DOHH2 (cell line): Measurements from ENCODE around the gene ST3GAL3.

Source experiments
- H3F3A ChIP-seq: fragments of 200-600 bp; sonication (generic), shearing (Covaris generic); 2 replicates; pipeline ENCODE4 v1.6.0; 2016; ENCODE audit warnings: antibody characterized with exemption, mild to moderate bottlenecking; ENCODE audit not compliant: control insufficient read depth, insufficient read depth
- H3K27ac ChIP-seq: fragments of 200-600 bp; sonication (generic); 2 replicates; pipeline ENCODE4 v1.5.1; 2014; ENCODE audit warnings: low read depth, mild to moderate bottlenecking, low read length, moderate library complexity
- H3K27me3 ChIP-seq: fragments of 200-600 bp; sonication (generic); 2 replicates; pipeline ENCODE4 v1.6.1; 2014; ENCODE audit warnings: mild to moderate bottlenecking, low read length, mixed read lengths; ENCODE audit not compliant: control insufficient read depth
- H3K36me3 ChIP-seq: fragments of 200-600 bp; sonication (generic); 2 replicates; pipeline ENCODE4 v1.6.1; 2014; ENCODE audit warnings: mild to moderate bottlenecking, low read length, moderate library complexity, mixed read lengths; ENCODE audit not compliant: control insufficient read depth
- H3K4me1 ChIP-seq: fragments of 200-600 bp; sonication (generic); 2 replicates; pipeline ENCODE4 v1.6.1; 2014; ENCODE audit warnings: mild to moderate bottlenecking, low read length, mixed read lengths; ENCODE audit not compliant: control insufficient read depth
- H3K4me2 ChIP-seq: fragments of 200-600 bp; sonication (generic); 2 replicates; pipeline ENCODE4 v1.6.0; 2014; ENCODE audit warnings: mild to moderate bottlenecking, low read length, moderate library complexity
- H3K4me3 ChIP-seq: fragments of 200-600 bp; sonication (generic); 2 replicates; pipeline ENCODE4 v1.5.1; 2014; ENCODE audit warnings: mild to moderate bottlenecking, low read length, mixed read lengths
- H3K79me2 ChIP-seq: fragments of 200-600 bp; sonication (generic); 2 replicates; pipeline ENCODE4 v1.6.1; 2014; ENCODE audit warnings: mild to moderate bottlenecking, low read length, mixed read lengths; ENCODE audit not compliant: control insufficient read depth
- H3K9me2 ChIP-seq: fragments of 200-600 bp; sonication (generic); replicated peaks from 2 replicates; pipeline ENCODE4 v1.6.1; 2014; ENCODE audit warnings: mild to moderate bottlenecking, low read length, mixed read lengths; ENCODE audit not compliant: control insufficient read depth
- H3K9me3 ChIP-seq: fragments of 200-600 bp; sonication (generic); 2 replicates; pipeline ENCODE4 v1.6.1; 2014; ENCODE audit warnings: antibody characterized with exemption, low read length, mixed read lengths; ENCODE audit not compliant: control insufficient read depth, insufficient read depth
- H4K20me1 ChIP-seq: fragments of 200-600 bp; sonication (generic); 2 replicates; pipeline ENCODE4 v1.6.0; 2014; ENCODE audit warnings: low read depth, mild to moderate bottlenecking, antibody characterized with exemption, low read length, moderate library complexity; ENCODE audit not compliant: control insufficient read depth, insufficient read depth
- EZH2phosphoT487 ChIP-seq: fragments of 200-600 bp; sonication (generic); IDR thresholded peaks from 2 replicates; pipeline ENCODE4 v1.6.1; 2017; ENCODE audit warnings: borderline replicate concordance, mild to moderate bottlenecking, antibody characterized with exemption, low read length, moderate library complexity, mixed read lengths
- TF ChIP-seq, protein P1 (sequence below): fragments of 200-600 bp; sonication (generic); IDR thresholded peaks from one replicate; pipeline ENCODE4 v1.5.1; 2014; ENCODE audit warnings: antibody characterized with exemption, mild to moderate bottlenecking, low read depth, low read length; ENCODE audit not compliant: poor library complexity, severe bottlenecking

Gene ST3GAL3

DNA sequence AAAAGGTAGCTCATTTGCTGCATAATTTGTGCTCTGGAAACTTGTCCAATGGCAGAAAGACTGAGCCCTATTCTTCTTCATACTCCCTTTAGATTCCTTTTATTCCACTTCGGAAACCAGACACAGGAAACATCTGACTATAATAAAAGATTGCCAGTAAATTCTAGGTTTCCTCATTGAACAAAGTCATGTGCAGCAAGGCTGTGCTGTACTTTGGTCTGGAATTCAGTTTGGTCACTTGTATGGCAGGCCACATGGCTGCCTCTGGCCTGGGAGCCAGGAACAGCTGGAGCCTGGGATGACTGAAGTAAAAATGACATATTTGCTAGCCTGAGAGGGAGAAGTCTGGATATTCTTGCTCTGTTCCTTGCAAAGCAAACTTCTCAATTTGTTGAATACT lies 79.6 kb downstream of the ST3GAL3 start:
- H3K27ac ChIP-seq = no peak overlapping the region
- H3F3A ChIP-seq = no peaks in the 10 kb centered on the region
- no peaks in the 10 kb centered on the region for H3K9me3 ChIP-seq
- no peaks in the 10 kb centered on the region for H3K79me2 ChIP-seq
- H3K4me1 ChIP-seq = no peaks in the 10 kb centered on the region
- H3K4me2 ChIP-seq = no peak overlapping the region
- no peaks in the 10 kb centered on the region for H3K27me3 ChIP-seq
- no peak overlapping the region for H3K4me3 ChIP-seq
- TF ChIP-seq, protein P1, sequence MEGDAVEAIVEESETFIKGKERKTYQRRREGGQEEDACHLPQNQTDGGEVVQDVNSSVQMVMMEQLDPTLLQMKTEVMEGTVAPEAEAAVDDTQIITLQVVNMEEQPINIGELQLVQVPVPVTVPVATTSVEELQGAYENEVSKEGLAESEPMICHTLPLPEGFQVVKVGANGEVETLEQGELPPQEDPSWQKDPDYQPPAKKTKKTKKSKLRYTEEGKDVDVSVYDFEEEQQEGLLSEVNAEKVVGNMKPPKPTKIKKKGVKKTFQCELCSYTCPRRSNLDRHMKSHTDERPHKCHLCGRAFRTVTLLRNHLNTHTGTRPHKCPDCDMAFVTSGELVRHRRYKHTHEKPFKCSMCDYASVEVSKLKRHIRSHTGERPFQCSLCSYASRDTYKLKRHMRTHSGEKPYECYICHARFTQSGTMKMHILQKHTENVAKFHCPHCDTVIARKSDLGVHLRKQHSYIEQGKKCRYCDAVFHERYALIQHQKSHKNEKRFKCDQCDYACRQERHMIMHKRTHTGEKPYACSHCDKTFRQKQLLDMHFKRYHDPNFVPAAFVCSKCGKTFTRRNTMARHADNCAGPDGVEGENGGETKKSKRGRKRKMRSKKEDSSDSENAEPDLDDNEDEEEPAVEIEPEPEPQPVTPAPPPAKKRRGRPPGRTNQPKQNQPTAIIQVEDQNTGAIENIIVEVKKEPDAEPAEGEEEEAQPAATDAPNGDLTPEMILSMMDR = no peak
- TF ChIP-seq EZH2phosphoT487 = no peak
- H4K20me1 ChIP-seq = no peaks in the 10 kb centered on the region
- no peaks in the 10 kb centered on the region for H3K36me3 ChIP-seq
- H3K9me2 ChIP-seq = no peaks in the 10 kb centered on the region

- H3K27me3 ChIP-seq = no peaks in the 10 kb centered on the region
- H3K4me3 ChIP-seq = no peak overlapping the region
- no peaks in the 10 kb centered on the region for H3K9me3 ChIP-seq
- H3F3A ChIP-seq = no peaks in the 10 kb centered on the region
- no peaks in the 10 kb centered on the region for H4K20me1 ChIP-seq
- H3K36me3 ChIP-seq = no peaks in the 10 kb centered on the region
- TF ChIP-seq, protein P1 = no peak
- TF ChIP-seq EZH2phosphoT487 = no peak
- no peak overlapping the region for H3K4me2 ChIP-seq
- H3K9me2 ChIP-seq = no peaks in the 10 kb centered on the region
- no peaks in the 10 kb centered on the region for H3K4me1 ChIP-seq
- no peak overlapping the region for H3K27ac ChIP-seq
- H3K79me2 ChIP-seq = no peaks in the 10 kb centered on the region
These were observed 82.5 kb downstream of the ST3GAL3 start for GRCh38 chr1:43789604-43790550.

DNA sequence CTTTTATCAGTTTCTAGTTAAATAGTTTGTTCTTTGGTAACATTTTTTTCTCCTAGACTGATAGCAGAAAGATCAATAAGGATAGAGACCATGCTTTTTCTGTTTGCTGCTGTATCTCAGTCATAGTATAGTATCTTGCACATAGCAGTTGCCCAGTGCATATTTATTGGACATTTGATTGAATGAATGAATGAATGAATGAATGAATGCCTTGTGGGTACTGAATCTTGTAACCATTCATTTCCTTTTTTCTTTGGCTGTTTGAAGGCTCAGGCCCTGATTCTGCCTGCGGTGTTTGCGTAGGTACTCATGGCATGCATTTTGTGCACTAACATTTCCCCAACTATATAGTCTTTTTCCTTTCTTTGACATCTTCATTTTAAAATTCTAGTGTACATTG lies 83.9 kb downstream of the ST3GAL3 start:
- Histone ChIP-seq H3K4me2 (no peak overlapping the region), H3K4me3 (no peak overlapping the region), H3K27ac (no peak overlapping the region), H3K79me2 (no peaks in the 10 kb centered on the region), H3K27me3 (no peaks in the 10 kb centered on the region), H3F3A (no peaks in the 10 kb centered on the region), H3K36me3 (no peaks in the 10 kb centered on the region), H3K9me2 (no peaks in the 10 kb centered on the region), H4K20me1 (no peaks in the 10 kb centered on the region), H3K9me3 (no peaks in the 10 kb centered on the region), H3K4me1 (no peaks in the 10 kb centered on the region)
- TF ChIP-seq, protein P1 = no peak
- no peak for TF ChIP-seq EZH2phosphoT487
